Loucy (cell line): Measurements from ENCODE around the gene TRIM45.

Experiments used
- H2AFZ ChIP-seq: fragments of 200-600 bp; sonication (generic); 2 replicates; pipeline ENCODE4 v1.6.0; 2016; ENCODE audit warnings: antibody characterized with exemption, mild to moderate bottlenecking, low read length, moderate library complexity
- H3F3A ChIP-seq: fragments of 200-600 bp; 2 replicates; pipeline ENCODE4 v1.6.0; 2016; ENCODE audit warnings: antibody characterized with exemption, low read depth, mild to moderate bottlenecking
- H3K27me3 ChIP-seq: fragments of 200-600 bp; sonication (generic); 2 replicates; pipeline ENCODE4 v1.6.1; 2014; ENCODE audit warnings: low read length, mild to moderate bottlenecking; ENCODE audit not compliant: insufficient read depth, poor library complexity, severe bottlenecking
- H3K36me3 ChIP-seq: fragments of 200-600 bp; sonication (generic); 2 replicates; pipeline ENCODE4 v1.6.1; 2016; ENCODE audit warnings: low read length; ENCODE audit not compliant: insufficient read depth
- H3K4me1 ChIP-seq: fragments of 200-600 bp; sonication (generic); 2 replicates; pipeline ENCODE4 v1.5.1; 2014; ENCODE audit warnings: low read length, mild to moderate bottlenecking; ENCODE audit not compliant: insufficient read depth, poor library complexity, severe bottlenecking
- H3K4me2 ChIP-seq: fragments of 200-600 bp; sonication (generic); 2 replicates; pipeline ENCODE4 v1.6.0; 2014; ENCODE audit warnings: antibody characterized with exemption, low read length, low read depth, mild to moderate bottlenecking; ENCODE audit not compliant: poor library complexity, severe bottlenecking
- H3K4me3 ChIP-seq: fragments of 200-600 bp; sonication (generic); 2 replicates; pipeline ENCODE4 v1.5.1; 2014; ENCODE audit warnings: low read length, mild to moderate bottlenecking, mixed read lengths; ENCODE audit not compliant: poor library complexity, severe bottlenecking
- H3K79me2 ChIP-seq: fragments of 200-600 bp; sonication (generic); 2 replicates; pipeline ENCODE4 v1.6.1; 2014; ENCODE audit warnings: low read length; ENCODE audit not compliant: insufficient read depth
- H3K9ac ChIP-seq: fragments of 200-600 bp; sonication (generic); 2 replicates; pipeline ENCODE4 v1.6.0; 2014; ENCODE audit warnings: mild to moderate bottlenecking, low read depth, low read length, moderate library complexity; ENCODE audit not compliant: poor library complexity, severe bottlenecking
- H3K9me2 ChIP-seq: fragments of 200-600 bp; sonication (generic); replicated peaks from 2 replicates; pipeline ENCODE4 v1.6.1; 2016; ENCODE audit warnings: low read depth, low read length, mixed read lengths
- H3K9me3 ChIP-seq: fragments of 200-600 bp; sonication (generic); 2 replicates; pipeline ENCODE4 v1.6.1; 2014; ENCODE audit warnings: mild to moderate bottlenecking, antibody characterized with exemption, low read length, low read depth; ENCODE audit not compliant: insufficient read depth
- H4K20me1 ChIP-seq: fragments of 200-600 bp; sonication (generic); 2 replicates; pipeline ENCODE4 v1.6.0; 2014; ENCODE audit warnings: antibody characterized with exemption, low read length, mild to moderate bottlenecking; ENCODE audit not compliant: insufficient read depth, poor library complexity, severe bottlenecking
- EZH2phosphoT487 ChIP-seq: fragments of 200-600 bp; IDR thresholded peaks from 2 replicates; pipeline ENCODE4 v1.6.1; 2018; ENCODE audit warnings: antibody characterized with exemption, mild to moderate bottlenecking, moderate library complexity, borderline replicate concordance
- TF ChIP-seq, protein P1 (sequence below): fragments of 200-600 bp; sonication (generic); conservative IDR thresholded peaks from 2 replicates; pipeline ENCODE4 v1.5.1; 2014; ENCODE audit warnings: mild to moderate bottlenecking, antibody characterized with exemption, low read length

The TRIM45 gene

DNA sequence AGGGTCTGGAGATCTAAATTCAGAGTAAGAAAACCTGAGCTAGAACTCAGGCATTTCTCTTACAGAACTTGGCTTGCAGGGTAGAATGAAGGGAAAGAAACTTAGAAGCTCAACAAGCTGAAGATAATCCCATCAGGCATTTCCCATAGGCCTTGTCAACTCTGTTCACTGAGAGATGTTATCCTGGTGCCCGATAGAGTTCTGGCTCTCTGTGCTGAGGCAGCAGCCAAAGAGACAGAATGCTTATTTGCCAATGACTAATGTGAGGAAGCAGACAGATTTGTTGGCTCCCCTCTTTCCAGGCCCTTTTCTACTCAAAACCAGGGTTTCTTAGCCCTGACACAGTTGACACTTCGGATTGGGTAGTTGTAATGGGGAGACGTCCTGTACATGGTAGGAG lies 22.3 kb upstream of the TRIM45 start:
- H4K20me1 ChIP-seq: no peaks in the 10 kb centered on the region
- no peak overlapping the region for H3K4me3 ChIP-seq
- H2AFZ ChIP-seq: no peak overlapping the region
- no peak for TF ChIP-seq EZH2phosphoT487
- TF ChIP-seq, protein P1, sequence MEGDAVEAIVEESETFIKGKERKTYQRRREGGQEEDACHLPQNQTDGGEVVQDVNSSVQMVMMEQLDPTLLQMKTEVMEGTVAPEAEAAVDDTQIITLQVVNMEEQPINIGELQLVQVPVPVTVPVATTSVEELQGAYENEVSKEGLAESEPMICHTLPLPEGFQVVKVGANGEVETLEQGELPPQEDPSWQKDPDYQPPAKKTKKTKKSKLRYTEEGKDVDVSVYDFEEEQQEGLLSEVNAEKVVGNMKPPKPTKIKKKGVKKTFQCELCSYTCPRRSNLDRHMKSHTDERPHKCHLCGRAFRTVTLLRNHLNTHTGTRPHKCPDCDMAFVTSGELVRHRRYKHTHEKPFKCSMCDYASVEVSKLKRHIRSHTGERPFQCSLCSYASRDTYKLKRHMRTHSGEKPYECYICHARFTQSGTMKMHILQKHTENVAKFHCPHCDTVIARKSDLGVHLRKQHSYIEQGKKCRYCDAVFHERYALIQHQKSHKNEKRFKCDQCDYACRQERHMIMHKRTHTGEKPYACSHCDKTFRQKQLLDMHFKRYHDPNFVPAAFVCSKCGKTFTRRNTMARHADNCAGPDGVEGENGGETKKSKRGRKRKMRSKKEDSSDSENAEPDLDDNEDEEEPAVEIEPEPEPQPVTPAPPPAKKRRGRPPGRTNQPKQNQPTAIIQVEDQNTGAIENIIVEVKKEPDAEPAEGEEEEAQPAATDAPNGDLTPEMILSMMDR: no peak
- no peak overlapping the region for H3K4me2 ChIP-seq
- H3K9ac ChIP-seq: no peak overlapping the region
- no peaks in the 10 kb centered on the region for H3K9me3 ChIP-seq
- no peaks in the 10 kb centered on the region for H3K27me3 ChIP-seq
- no peaks in the 10 kb centered on the region for H3K9me2 ChIP-seq
- no peaks in the 10 kb centered on the region for H3K4me1 ChIP-seq
- no peaks in the 10 kb centered on the region for H3F3A ChIP-seq
- H3K79me2 ChIP-seq: no peaks in the 10 kb centered on the region
- no peaks in the 10 kb centered on the region for H3K36me3 ChIP-seq

GRCh38 chr1:117143172-117143571 lies 21.6 kb upstream of the TRIM45 start:
- TF ChIP-seq EZH2phosphoT487: no peak
- TF ChIP-seq, protein P1: no peak
- no peak overlapping the region for H2AFZ ChIP-seq

GRCh38 chr1:117142200-117142599 lies 20.7 kb upstream of the TRIM45 start:
- H3K9me3 ChIP-seq: no peaks in the 10 kb centered on the region
- no peaks in the 10 kb centered on the region for H3K4me1 ChIP-seq
- no peaks in the 10 kb centered on the region for H4K20me1 ChIP-seq
- no peaks in the 10 kb centered on the region for H3K9me2 ChIP-seq
- H3K4me2 ChIP-seq: no peak overlapping the region
- no peak overlapping the region for H3K4me3 ChIP-seq
- H3K36me3 ChIP-seq: no peaks in the 10 kb centered on the region
- H3K9ac ChIP-seq: no peak overlapping the region
- no peaks in the 10 kb centered on the region for H3K27me3 ChIP-seq
- no peaks in the 10 kb centered on the region for H3F3A ChIP-seq
- H2AFZ ChIP-seq: no peak overlapping the region
- TF ChIP-seq EZH2phosphoT487: no peak
- TF ChIP-seq, protein P1: no peak
- no peaks in the 10 kb centered on the region for H3K79me2 ChIP-seq

More at GRCh38 chr1:117143172-117143571, 21.6 kb upstream of the TRIM45 start:
- H3K4me1 ChIP-seq: no peaks in the 10 kb centered on the region
- no peak overlapping the region for H3K4me3 ChIP-seq
- H3K79me2 ChIP-seq: no peaks in the 10 kb centered on the region
- H3K9me2 ChIP-seq: no peaks in the 10 kb centered on the region
- no peak overlapping the region for H3K9ac ChIP-seq
- H3K9me3 ChIP-seq: no peaks in the 10 kb centered on the region
- no peak overlapping the region for H3K4me2 ChIP-seq
- no peaks in the 10 kb centered on the region for H4K20me1 ChIP-seq
- no peaks in the 10 kb centered on the region for H3K36me3 ChIP-seq
- no peaks in the 10 kb centered on the region for H3F3A ChIP-seq
- no peaks in the 10 kb centered on the region for H3K27me3 ChIP-seq
